Non-pigmented ciliary epithelial cell (primary cell): ENCODE data around the gene IRX2.

Experiments used
- DNase-seq: peaks from one replicate; pipeline ENCODE4 v3.0.0-alpha.2; 2010; ENCODE audit warnings: low read depth

The IRX2 gene

GRCh38 chr5:2756211-2757152, 5.0 kb upstream of the IRX2 start:
- no peak for DNase-seq

- no peak for DNase-seq
Measured at GRCh38 chr5:2755681-2756171, 4.2 kb upstream of the IRX2 start.

- no peak for DNase-seq
Measured at GRCh38 chr5:2755076-2755680, 3.7 kb upstream of the IRX2 start.

- no peak for DNase-seq
Measured at GRCh38 chr5:2754581-2755075, 3.2 kb upstream of the IRX2 start.

- no peak for DNase-seq
Measured at GRCh38 chr5:2753452-2754420, 2.3 kb upstream of the IRX2 start.

- no peak for DNase-seq
Measured at GRCh38 chr5:2752821-2753439, 1.5 kb upstream of the IRX2 start.

- DNase-seq, result no peak
Measured at GRCh38 chr5:2752059-2752820, 763 bp upstream of the IRX2 start.

GRCh38 chr5:2750758-2751464, 566 bp downstream of the IRX2 start:
- DNase-seq, result no peak

GRCh38 chr5:2750026-2750757, 1.3 kb downstream of the IRX2 start:
- no peak for DNase-seq

- no peak for DNase-seq
Measured at GRCh38 chr5:2749514-2750025, 1.9 kb downstream of the IRX2 start.

- DNase-seq, result no peak
Measured at GRCh38 chr5:2748861-2749513, 2.5 kb downstream of the IRX2 start.

GRCh38 chr5:2748179-2748860, 3.2 kb downstream of the IRX2 start:
- no peak for DNase-seq

- no peak for DNase-seq
Measured at GRCh38 chr5:2747363-2748162, 3.9 kb downstream of the IRX2 start.

- no peak for DNase-seq
Measured at GRCh38 chr5:2746561-2747032, 4.9 kb downstream of the IRX2 start.

- no peak for DNase-seq
Measured at GRCh38 chr5:2744485-2744884, 7.0 kb downstream of the IRX2 start.

GRCh38 chr5:2742921-2743679, 8.4 kb downstream of the IRX2 start:
- no peak for DNase-seq
